ENCODE results near the gene TRIP10.

DNA sequence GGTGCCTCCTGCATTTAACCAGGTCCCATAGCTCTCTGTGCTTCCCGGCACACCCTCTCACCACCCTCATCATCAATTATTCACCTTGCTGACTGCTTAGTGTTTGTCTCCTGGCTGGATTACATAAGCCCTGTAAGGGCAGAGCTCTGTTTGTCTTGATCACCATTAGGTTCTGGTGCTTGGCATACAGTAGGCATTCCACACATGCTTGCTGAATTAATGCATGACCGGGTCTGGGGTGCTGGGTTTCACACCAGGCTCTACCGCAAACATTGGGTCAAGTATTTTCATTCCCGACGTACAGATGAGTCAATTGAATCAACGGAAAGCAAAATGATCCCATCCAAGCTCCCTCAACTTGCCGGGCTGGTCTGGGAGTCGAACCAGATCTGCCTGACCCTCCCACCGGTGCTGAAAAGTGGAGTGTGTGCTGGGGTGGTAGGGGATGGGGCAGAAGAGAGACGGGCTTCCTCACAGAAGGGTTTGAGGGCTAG, 61.6 kb downstream of the TRIP10 start:
- TF ChIP-seq TAF1 (IDR thresholded peaks at IDR 0.05; ENCODE audit: borderline replicate concordance, low read depth, low read length) (no peak), POLR2A (IDR thresholded peaks at IDR 0.05; ENCODE audit: low read depth, low read length) (no peak)
